KMS-11 (cell line): ENCODE results near the gene USP21.

ENCODE experiments used
- H2AFZ ChIP-seq: fragments of 200-600 bp; sonication (generic); 2 replicates; pipeline ENCODE4 v1.6.1; 2016; ENCODE audit warnings: antibody characterized with exemption, mixed run types, low read depth
- H3K27ac ChIP-seq: fragments of 200-600 bp; sonication (generic); 2 replicates; pipeline ENCODE4 v1.6.1; 2016; ENCODE audit warnings: mild to moderate bottlenecking, mixed run types
- H3K27me3 ChIP-seq: fragments of 200-600 bp; sonication (generic); 2 replicates; pipeline ENCODE4 v1.6.1; 2017; ENCODE audit warnings: mild to moderate bottlenecking, low read depth, mixed run types, moderate library complexity; ENCODE audit not compliant: insufficient read depth
- H3K36me3 ChIP-seq: fragments of 200-600 bp; sonication (generic); 2 replicates; pipeline ENCODE4 v1.6.1; 2017; ENCODE audit warnings: mild to moderate bottlenecking, mixed run types; ENCODE audit not compliant: insufficient read depth
- H3K4me1 ChIP-seq: fragments of 200-600 bp; sonication (generic); 2 replicates; pipeline ENCODE4 v1.6.1; 2016; ENCODE audit warnings: mild to moderate bottlenecking, low read depth, mixed run types; ENCODE audit not compliant: poor library complexity, severe bottlenecking
- H3K4me2 ChIP-seq: fragments of 200-600 bp; sonication (generic); 2 replicates; pipeline ENCODE4 v1.7.0; 2016; ENCODE audit warnings: mild to moderate bottlenecking, mixed run types
- H3K4me3 ChIP-seq: fragments of 200-600 bp; sonication (generic); IDR thresholded peaks from 2 replicates; pipeline ENCODE4 v1.6.1; 2017; ENCODE audit warnings: low read depth, low read length, mixed read lengths; ENCODE audit not compliant: insufficient read depth
- H3K79me2 ChIP-seq: fragments of 200-600 bp; sonication (generic); 2 replicates; pipeline ENCODE4 v1.6.1; 2016; ENCODE audit warnings: low read depth, mixed run types; ENCODE audit not compliant: insufficient read depth
- H3K9ac ChIP-seq: fragments of 200-600 bp; sonication (generic); 2 replicates; pipeline ENCODE4 v1.6.1; 2016; ENCODE audit warnings: mild to moderate bottlenecking, mixed run types
- H4K20me1 ChIP-seq: fragments of 200-600 bp; sonication (generic); 2 replicates; pipeline ENCODE4 v1.6.1; 2016; ENCODE audit warnings: mild to moderate bottlenecking, mixed run types; ENCODE audit not compliant: insufficient read depth
- TF ChIP-seq, protein P1 (sequence below): fragments of 200-600 bp; sonication (generic); conservative IDR thresholded peaks from 2 replicates; pipeline ENCODE4 v1.6.1; 2017; ENCODE audit warnings: low read depth, mild to moderate bottlenecking, antibody characterized with exemption, low read length, moderate library complexity, mixed read lengths

Gene USP21

DNA sequence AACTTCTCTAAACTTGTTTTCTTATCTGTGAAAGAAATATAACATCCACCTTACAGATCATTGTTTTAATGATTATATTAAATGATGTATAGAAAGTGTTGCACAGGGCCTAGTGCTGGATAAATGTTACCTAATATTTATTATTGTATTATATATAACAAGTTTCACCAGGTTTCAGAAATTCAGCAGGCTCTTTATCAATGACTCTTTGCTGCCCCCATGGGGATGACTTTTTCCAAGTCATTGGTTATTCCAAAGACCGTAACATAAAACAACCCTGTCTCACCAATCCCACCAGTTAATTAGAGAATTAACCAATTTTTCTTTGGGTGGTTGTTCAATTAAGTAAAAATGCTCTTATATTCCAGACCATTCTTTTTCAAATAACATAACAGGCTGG lies 19.5 kb upstream of the USP21 start:
- Histone ChIP-seq H3K27me3 (no peaks in the 10 kb centered on the region), H3K4me3 (no peak overlapping the region), H3K4me1 (peaks cover 4% of the 10 kb centered on the region), H2AFZ (no peak overlapping the region), H4K20me1 (no peaks in the 10 kb centered on the region), H3K79me2 (peaks cover 6% of the 10 kb centered on the region), H3K4me2 (no peak overlapping the region), H3K27ac (no peak overlapping the region), H3K9ac (no peak overlapping the region), H3K36me3 (no peaks in the 10 kb centered on the region)
- TF ChIP-seq, protein P1, sequence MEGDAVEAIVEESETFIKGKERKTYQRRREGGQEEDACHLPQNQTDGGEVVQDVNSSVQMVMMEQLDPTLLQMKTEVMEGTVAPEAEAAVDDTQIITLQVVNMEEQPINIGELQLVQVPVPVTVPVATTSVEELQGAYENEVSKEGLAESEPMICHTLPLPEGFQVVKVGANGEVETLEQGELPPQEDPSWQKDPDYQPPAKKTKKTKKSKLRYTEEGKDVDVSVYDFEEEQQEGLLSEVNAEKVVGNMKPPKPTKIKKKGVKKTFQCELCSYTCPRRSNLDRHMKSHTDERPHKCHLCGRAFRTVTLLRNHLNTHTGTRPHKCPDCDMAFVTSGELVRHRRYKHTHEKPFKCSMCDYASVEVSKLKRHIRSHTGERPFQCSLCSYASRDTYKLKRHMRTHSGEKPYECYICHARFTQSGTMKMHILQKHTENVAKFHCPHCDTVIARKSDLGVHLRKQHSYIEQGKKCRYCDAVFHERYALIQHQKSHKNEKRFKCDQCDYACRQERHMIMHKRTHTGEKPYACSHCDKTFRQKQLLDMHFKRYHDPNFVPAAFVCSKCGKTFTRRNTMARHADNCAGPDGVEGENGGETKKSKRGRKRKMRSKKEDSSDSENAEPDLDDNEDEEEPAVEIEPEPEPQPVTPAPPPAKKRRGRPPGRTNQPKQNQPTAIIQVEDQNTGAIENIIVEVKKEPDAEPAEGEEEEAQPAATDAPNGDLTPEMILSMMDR, result peak; percentile 85

GRCh38 chr1:161140755-161141400 lies 18.4 kb upstream of the USP21 start:
- no peaks in the 10 kb centered on the region for H3K27me3 ChIP-seq
- H3K9ac ChIP-seq, result no peak overlapping the region
- no peak overlapping the region for H3K4me3 ChIP-seq
- H3K4me1 ChIP-seq, result no peaks in the 10 kb centered on the region
- H3K4me2 ChIP-seq, result no peak overlapping the region
- H3K27ac ChIP-seq, result no peak overlapping the region
- H3K36me3 ChIP-seq, result no peaks in the 10 kb centered on the region
- H3K79me2 ChIP-seq, result no peaks in the 10 kb centered on the region
- H2AFZ ChIP-seq, result no peak overlapping the region
- TF ChIP-seq, protein P1, result no peak
- H4K20me1 ChIP-seq, result no peaks in the 10 kb centered on the region

GRCh38 chr1:161145832-161146231 lies 13.5 kb upstream of the USP21 start:
- Histone ChIP-seq H3K79me2 (no peaks in the 10 kb centered on the region), H3K9ac (no peak overlapping the region), H3K27ac (no peak overlapping the region), H3K36me3 (no peaks in the 10 kb centered on the region), H3K4me2 (no peak overlapping the region), H3K27me3 (no peaks in the 10 kb centered on the region), H3K4me3 (no peak overlapping the region), H4K20me1 (no peaks in the 10 kb centered on the region), H3K4me1 (no peaks in the 10 kb centered on the region), H2AFZ (no peak overlapping the region)
- TF ChIP-seq, protein P1, result no peak

- no peaks in the 10 kb centered on the region for H3K36me3 ChIP-seq
- H3K27me3 ChIP-seq, result no peaks in the 10 kb centered on the region
- peaks cover 24% of the 10 kb centered on the region for H3K4me1 ChIP-seq
- H3K4me3 ChIP-seq, result peak overlapping the region; percentile 99
- H3K27ac ChIP-seq, result peak overlapping the region; percentile 88
- peak overlapping the region; percentile 78 for H2AFZ ChIP-seq
- H3K4me2 ChIP-seq, result peak overlapping the region; percentile 52
- peaks cover 19% of the 10 kb centered on the region; the same call in 1 of the 2 replicates for H3K79me2 ChIP-seq
- H4K20me1 ChIP-seq, result no peaks in the 10 kb centered on the region
- H3K9ac ChIP-seq, result peak overlapping the region; percentile 89; the same call in 1 of the 2 replicates
- TF ChIP-seq, protein P1, result no peak
These were observed 6.1 kb upstream of the USP21 start for GRCh38 chr1:161153176-161153575.
